NCI-H82 treated with DMSO at 0.1 percent for 48 hours (cell line): ENCODE data around the gene TMEM17.
A peak's percentile ranks its signal among the peaks of the same experiment; 100 is the strongest.
"Not testable (repeated sequence)": the region's sequence is repeated elsewhere in the genome, so short reads cannot be mapped to it uniquely, and the experiment has no call there.

Experiments
- DNase-seq: peaks from one replicate; lab custom pipeline; 2025; ENCODE audit not compliant: unreplicated experiment; lab: John Stamatoyannopoulos, UW

TMEM17 gene

GRCh38 chr2:62505750-62506420 is at the start of gene TMEM17:
TMEM17 (minus strand) TSS chr2:62506195; CDS start chr2:62506129, 66 bp downstream.
- DNase-seq = peak; percentile 51

GRCh38 chr2:62554440-62554839 is 48.4 kb upstream of the TMEM17 start:
- DNase-seq = no peak

- DNase-seq = no peak
Measured at GRCh38 chr2:62550461-62550860, 44.5 kb upstream of the TMEM17 start.

- no peak for DNase-seq
Measured at GRCh38 chr2:62547854-62548253, 41.9 kb upstream of the TMEM17 start.

- no peak for DNase-seq
Measured at GRCh38 chr2:62545261-62545660, 39.3 kb upstream of the TMEM17 start.

GRCh38 chr2:62540408-62541168 is 34.6 kb upstream of the TMEM17 start:
- no peak for DNase-seq

GRCh38 chr2:62539606-62540407 is 33.8 kb upstream of the TMEM17 start:
- no peak for DNase-seq

- no peak for DNase-seq
Measured at GRCh38 chr2:62538756-62539155, 32.8 kb upstream of the TMEM17 start.

GRCh38 chr2:62537814-62538213 is 31.8 kb upstream of the TMEM17 start:
- no peak for DNase-seq

GRCh38 chr2:62536873-62537547 is 31.0 kb upstream of the TMEM17 start:
- no peak for DNase-seq

- not testable (repeated sequence) for DNase-seq
Measured at GRCh38 chr2:62535521-62535920, 29.5 kb upstream of the TMEM17 start.

- no peak for DNase-seq
Measured at GRCh38 chr2:62531594-62531993, 25.6 kb upstream of the TMEM17 start.

- no peak for DNase-seq
Measured at GRCh38 chr2:62529758-62530157, 23.8 kb upstream of the TMEM17 start.

- DNase-seq = no peak
Measured at GRCh38 chr2:62527478-62528210, 21.6 kb upstream of the TMEM17 start.

GRCh38 chr2:62526531-62527381 is 20.8 kb upstream of the TMEM17 start:
- DNase-seq = no peak

GRCh38 chr2:62525549-62526269 is 19.7 kb upstream of the TMEM17 start:
- DNase-seq = no peak

GRCh38 chr2:62524293-62524941 is 18.4 kb upstream of the TMEM17 start:
- DNase-seq = no peak

- not testable (repeated sequence) for DNase-seq
Measured at GRCh38 chr2:62521061-62521460, 15.1 kb upstream of the TMEM17 start.
